Heart right ventricle (tissue), 16 donors: ENCODE results near the gene PHLPP1. TPM values are rescaled to one million over a fixed set of nuclear protein-coding genes. Genes with fewer than 3 reads are reported as not detected.

Source experiments
- ATAC-seq, 8 donors: fragments of 200-7000 bp; cut with Tn5 transposase; one replicate each; pipeline ENCODE4 v1.9.1; 2020; ENCODE audit warnings: mild to moderate bottlenecking in 8 of 8, moderate library complexity in 8 of 8, moderate number of reproducible peaks in 1 of 8
- DNase-seq, 2 donors: peaks; one replicate each; pipeline ENCODE4 v3.0.0-alpha.2; 2020
- H3K27ac ChIP-seq, 10 donors: fragments of 200-600 bp; sonication (generic) in 2 of 10; one replicate each; pipeline versions ENCODE4 v1.5.0 to v1.8.0; 2020 to 2022; ENCODE audit warnings: mild to moderate bottlenecking in 3 of 10
- H3K27me3 ChIP-seq, 7 donors: fragments of 200-600 bp; one replicate each; pipeline ENCODE4 v1.8.0; 2021 to 2022; ENCODE audit warnings: mild to moderate bottlenecking in 2 of 7
- H3K36me3 ChIP-seq, 9 donors: fragments of 200-600 bp; sonication (generic) in 1 of 9; one replicate each; pipeline versions ENCODE4 v1.5.0 to v1.8.0; 2020 to 2022; ENCODE audit warnings: mild to moderate bottlenecking in 2 of 9
- H3K4me1 ChIP-seq, 9 donors: fragments of 200-600 bp; sonication (generic) in 1 of 9; one replicate each; pipeline versions ENCODE4 v1.5.0 to v1.8.0; 2020 to 2022; ENCODE audit warnings: mild to moderate bottlenecking in 4 of 9
- H3K4me3 ChIP-seq, 10 donors: fragments of 200-600 bp; sonication (generic) in 2 of 10; one replicate each; pipeline versions ENCODE4 v1.5.0 to v1.8.0; 2020 to 2022; ENCODE audit warnings: mild to moderate bottlenecking in 7 of 10, moderate library complexity in 2 of 10
- H3K9me3 ChIP-seq, 11 donors: fragments of 200-600 bp in 10 of 11; sonication (generic) in 2 of 11; one replicate each; pipeline versions ENCODE4 v1.5.0 to v1.8.0; 2013 to 2022; ENCODE audit warnings: mild to moderate bottlenecking in 2 of 11, control low read depth in 1 of 11, moderate library complexity in 1 of 11
- WGBS, 2 donors: extraction: QIAGEN DNeasy Blood & Tissue Kit; methylation state at CpG; one replicate each; pipeline ENCODE4 v1.1.7; 2013; ENCODE audit warnings: inconsistent platforms in 1 of 2; 5-methylcytosine and 5-hydroxymethylcytosine counted together
- intact Hi-C, 10 donors: fragments of 100-400 bp; cut with DNase I; formaldehyde crosslinking; loops; one replicate each; pipeline versions ENCODE4 v1.11.1 to v1.14.2; 2022
- polyA plus RNA-seq, 2 donors: library from polyadenylated mRNA; stranded (reverse); fragments of 200-250 nt; gene quantifications; one replicate each; pipeline ENCODE4 v1.2.3, GENCODE V29; 2013
- total RNA-seq, 10 donors: library from RNA; stranded (reverse); fragmentation: NEBNext Ultra II Directional in 3 of 10; extraction: Animal tissue kit (Norgen Biotek cat#: 25700) in 3 of 10; gene quantifications; one replicate each; pipeline versions ENCODE4 v1.2.1 to v1.2.4, GENCODE V29; 2021 to 2023
- TF ChIP-seq, protein P1 (sequence below), 9 donors: fragments of 200-600 bp; sonication (generic) in 2 of 9; IDR thresholded peaks; one replicate each; pipeline versions ENCODE4 v1.5.0 to v1.8.0; 2021 to 2022; ENCODE audit warnings: antibody characterized with exemption in 9 of 9, mild to moderate bottlenecking in 5 of 9, moderate library complexity in 1 of 9
- donor health status: Arrhythmogenic right ventricular cardiomyopathy.
- donor health status: ischemic (EF 13 %, LVEDD 7.1; RV severe dilation, severe dysfunction).
- donor health status: healthy with polysubstance abuse.
- donor health status: DM: no; HTN: yes; CAD: no.
- donor health status: DM: no; HTN: no; CAD: no.
- donor health status: ischemic (EF 25% LVEDD 6.9; RV normal size, moderate dysfunction).
- donor health status: ischemic (EF 25% LVEDD 5.7; RV mildly dilated, moderate dysfunction).
- donor health status: healthy.
- donor health status: DM: yes; HTN: yes; CAD: no.
- donor health status: Ischemic cardiomyopathy.
- donor health status: ischemic (EF 35%, LVEDD 5.7; RV mildly dilated, moderate dysfunction).
- donor health status: nonischemic (EF 11% LVEDD 7.7; RV severe dilation, severe dysfunction).
- donor health status: DM: yes; HTN: yes; CAD: no.
- donor health status: PGD.
- donor health status: ischemic (EF 29% LVEDD 5.4; RV normal size, mild dysfunction).
- donor health status: nonischemic (EF 23%, LVEDD 6.1; RV moderate dilation, normal function).

The PHLPP1 gene
- total and polyA plus RNA-seq, 12 donors = 1.8 to 10.7 (median 8.0) TPM

DNA sequence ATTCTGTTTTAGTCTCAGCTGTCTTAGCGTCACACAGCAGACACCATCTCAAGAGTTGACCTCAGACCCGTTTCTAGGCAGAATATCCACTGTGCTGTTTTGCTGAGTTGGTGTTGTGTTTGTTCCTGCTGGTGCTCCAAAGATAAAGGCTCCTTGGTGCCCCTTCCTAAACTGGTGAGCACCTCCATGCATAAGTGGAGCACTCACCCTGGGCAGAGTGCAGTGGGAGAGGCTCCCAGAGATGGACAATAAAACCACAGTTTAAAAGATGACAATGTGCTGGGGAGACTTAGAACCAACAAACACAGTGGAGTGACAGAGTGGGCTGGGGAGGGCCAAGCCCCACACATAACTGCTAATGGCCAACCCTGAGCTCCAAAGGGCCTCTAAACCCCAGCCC is 271.1 kb downstream of the PHLPP1 start:
- WGBS, 2 donors = 63 to 81% methylated on average over 2 of the region's 2 CpGs
- ATAC-seq = peak in 1 of 8 donors; percentile 7
- Histone ChIP-seq H3K27ac (no peak overlapping the region), H3K27me3 (no peaks in the 10 kb centered on the region), H3K4me3 (no peak overlapping the region), H3K4me1 (peaks cover 0 to 12% (median 5%) of the 10 kb centered on the region in 9 donors), H3K9me3 (no peaks in the 10 kb centered on the region), H3K36me3 (no peaks in the 10 kb centered on the region)
- intact Hi-C loops = loop anchor here in 3 of 10 donors (10.0 kb wide), 3 partner anchors 272 to 802 kb away; partner anchors contain the start of genes PIGN (in 2 of the 3), RELCH (in 2 of the 3), PHLPP1 (in 1 of the 3) and TNFRSF11A (in 1 of the 3)
- no peak for DNase-seq
- TF ChIP-seq, protein P1, sequence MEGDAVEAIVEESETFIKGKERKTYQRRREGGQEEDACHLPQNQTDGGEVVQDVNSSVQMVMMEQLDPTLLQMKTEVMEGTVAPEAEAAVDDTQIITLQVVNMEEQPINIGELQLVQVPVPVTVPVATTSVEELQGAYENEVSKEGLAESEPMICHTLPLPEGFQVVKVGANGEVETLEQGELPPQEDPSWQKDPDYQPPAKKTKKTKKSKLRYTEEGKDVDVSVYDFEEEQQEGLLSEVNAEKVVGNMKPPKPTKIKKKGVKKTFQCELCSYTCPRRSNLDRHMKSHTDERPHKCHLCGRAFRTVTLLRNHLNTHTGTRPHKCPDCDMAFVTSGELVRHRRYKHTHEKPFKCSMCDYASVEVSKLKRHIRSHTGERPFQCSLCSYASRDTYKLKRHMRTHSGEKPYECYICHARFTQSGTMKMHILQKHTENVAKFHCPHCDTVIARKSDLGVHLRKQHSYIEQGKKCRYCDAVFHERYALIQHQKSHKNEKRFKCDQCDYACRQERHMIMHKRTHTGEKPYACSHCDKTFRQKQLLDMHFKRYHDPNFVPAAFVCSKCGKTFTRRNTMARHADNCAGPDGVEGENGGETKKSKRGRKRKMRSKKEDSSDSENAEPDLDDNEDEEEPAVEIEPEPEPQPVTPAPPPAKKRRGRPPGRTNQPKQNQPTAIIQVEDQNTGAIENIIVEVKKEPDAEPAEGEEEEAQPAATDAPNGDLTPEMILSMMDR (IDR thresholded peaks at IDR 0.05) = no peak

- intact Hi-C loops = loop anchor here in 3 of 10 donors (10.0 kb wide), 3 partner anchors 272 to 802 kb away; partner anchors contain the start of genes PIGN (in 2 of the 3), RELCH (in 2 of the 3), PHLPP1 (in 1 of the 3) and TNFRSF11A (in 1 of the 3)
Measured at GRCh38 chr18:62987055-62987830, 271.9 kb downstream of the PHLPP1 start.

DNA sequence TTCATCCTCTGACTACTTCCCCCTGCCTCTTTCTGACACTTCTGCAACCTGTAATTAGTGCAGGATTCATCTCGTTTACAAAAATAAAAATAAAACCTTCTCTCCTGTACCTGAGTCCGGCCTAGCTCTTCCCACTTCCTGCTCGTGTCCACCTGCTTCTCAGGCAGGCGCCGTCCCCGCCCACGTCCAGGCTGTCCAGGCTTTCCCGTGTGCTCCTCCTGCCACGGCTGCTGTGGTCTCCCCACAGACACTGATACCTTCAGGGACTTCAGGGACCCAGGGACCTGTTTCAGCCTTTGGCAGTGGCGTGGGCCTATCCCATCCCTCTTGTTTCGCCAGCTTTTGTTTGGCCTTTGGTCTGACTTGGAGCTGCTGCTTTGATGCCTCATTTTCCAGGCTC is 272.5 kb downstream of the PHLPP1 start:
- H3K4me1 ChIP-seq = peaks cover 0 to 6% (median 0%) of the 10 kb centered on the region in 9 donors
- 92 to 95% methylated on average over 11 of the region's 11 CpGs for WGBS, 2 donors
- no peaks in the 10 kb centered on the region for H3K27me3 ChIP-seq
- H3K36me3 ChIP-seq = no peaks in the 10 kb centered on the region
- no peak overlapping the region for H3K4me3 ChIP-seq
- H3K9me3 ChIP-seq = no peaks in the 10 kb centered on the region
- intact Hi-C loops = loop anchor here in 3 of 10 donors (10.0 kb wide), 3 partner anchors 273 to 803 kb away; partner anchors contain the start of genes PIGN (in 2 of the 3), RELCH (in 2 of the 3), PHLPP1 (in 1 of the 3) and TNFRSF11A (in 1 of the 3)
- no peak for ATAC-seq
- TF ChIP-seq, protein P1 (IDR thresholded peaks at IDR 0.05) = no peak
- DNase-seq = no peak
- H3K27ac ChIP-seq = no peak overlapping the region

More at GRCh38 chr18:62987055-62987830, 271.9 kb downstream of the PHLPP1 start:
- H3K9me3 ChIP-seq = no peaks in the 10 kb centered on the region
- H3K27ac ChIP-seq = no peak overlapping the region
- ATAC-seq (peak in 2 of 8 donors; percentile 24 to 28), DNase-seq (no peak)
- H3K36me3 ChIP-seq = no peaks in the 10 kb centered on the region
- WGBS, 2 donors = 70 to 82% methylated on average over 19 of the region's 19 CpGs
- peaks cover 0 to 12% (median 4%) of the 10 kb centered on the region in 9 donors for H3K4me1 ChIP-seq
- TF ChIP-seq, protein P1 (IDR thresholded peaks at IDR 0.05) = no peak
- no peak overlapping the region for H3K4me3 ChIP-seq
- no peaks in the 10 kb centered on the region for H3K27me3 ChIP-seq

GRCh38 chr18:62988471-62988870 is 273.1 kb downstream of the PHLPP1 start:
- no peak overlapping the region for H3K27ac ChIP-seq
- H3K36me3 ChIP-seq = no peaks in the 10 kb centered on the region
- H3K4me1 ChIP-seq = peaks cover 0 to 6% (median 0%) of the 10 kb centered on the region in 9 donors
- H3K27me3 ChIP-seq = peaks cover 0 to 3% (median 0%) of the 10 kb centered on the region in 7 donors
- TF ChIP-seq, protein P1 (IDR thresholded peaks at IDR 0.05) = no peak
- 67 to 73% methylated on average over 5 of the region's 5 CpGs for WGBS, 2 donors
- intact Hi-C loops = loop anchor here in 3 of 10 donors (10.0 kb wide), 3 partner anchors 274 to 804 kb away; partner anchors contain the start of genes PIGN (in 2 of the 3), RELCH (in 2 of the 3), PHLPP1 (in 1 of the 3) and TNFRSF11A (in 1 of the 3)
- ATAC-seq = no peak
- no peak overlapping the region for H3K4me3 ChIP-seq
- no peak for DNase-seq
- H3K9me3 ChIP-seq = no peaks in the 10 kb centered on the region
